Activated B cell treated with CpG ODN at 0.5 μM for 24 hours (primary cell): Measurements from ENCODE around the gene APH1B. TPM values are rescaled to one million over a fixed set of nuclear protein-coding genes. Genes with fewer than 3 reads are reported as not detected.

Experiments used
- ATAC-seq: fragments of 200-7000 bp; cut with Tn5 transposase; one replicate; pipeline ENCODE4 v1.10.0; 2021; ENCODE audit warnings: low read depth, mild to moderate bottlenecking, moderate library complexity
- CTCF ChIA-PET: fragments of 350-600 bp; sonication (Branson Sonifier 250); formaldehyde crosslinking; loops from one replicate; lab custom pipeline; 2021; ENCODE audit warnings: antibody characterized with exemption; lab: Charles Lee
- POLR2A ChIA-PET: fragments of 350-600 bp; sonication (Branson Sonifier 250); formaldehyde crosslinking; loops from one replicate; lab custom pipeline; 2021; ENCODE audit warnings: antibody characterized with exemption; lab: Charles Lee
- DNase-seq: peaks from one replicate; pipeline ENCODE4 v3.0.0; 2022
- H3K27ac Mint-ChIP-seq: one replicate; pipeline ENCODE4 v1.8.0; 2020; ENCODE audit warnings: mixed read lengths
- H3K27me3 Mint-ChIP-seq: one replicate; pipeline ENCODE4 v1.8.0; 2021; ENCODE audit warnings: mixed read lengths
- H3K36me3 Mint-ChIP-seq: one replicate; pipeline ENCODE4 v1.8.0; 2021; ENCODE audit warnings: low read depth, mixed read lengths
- H3K4me1 Mint-ChIP-seq: one replicate; pipeline ENCODE4 v1.8.0; 2021; ENCODE audit warnings: mixed read lengths
- H3K4me3 Mint-ChIP-seq: one replicate; pipeline ENCODE4 v1.8.0; 2020; ENCODE audit warnings: mild to moderate bottlenecking, mixed read lengths
- H3K9me3 Mint-ChIP-seq: one replicate; pipeline ENCODE4 v1.8.0; 2020; ENCODE audit warnings: mixed read lengths
- intact Hi-C: fragments of 100-400 bp; cut with micrococcal nuclease; formaldehyde crosslinking; loops from one replicate; pipeline ENCODE4 v1.15.1; 2024
- total RNA-seq: library from RNA; stranded (reverse); gene quantifications from 2 replicates; pipeline ENCODE4 v1.2.3, GENCODE V29; 2022
- TF ChIP-seq, protein P1 (sequence below): fragments of 200-600 bp; IDR thresholded peaks from one replicate; pipeline ENCODE4 v1.8.0; 2022; ENCODE audit warnings: antibody characterized with exemption, mild to moderate bottlenecking

The APH1B gene
- total RNA-seq, 1 donor from 2014 or later: 22.1 TPM

DNA sequence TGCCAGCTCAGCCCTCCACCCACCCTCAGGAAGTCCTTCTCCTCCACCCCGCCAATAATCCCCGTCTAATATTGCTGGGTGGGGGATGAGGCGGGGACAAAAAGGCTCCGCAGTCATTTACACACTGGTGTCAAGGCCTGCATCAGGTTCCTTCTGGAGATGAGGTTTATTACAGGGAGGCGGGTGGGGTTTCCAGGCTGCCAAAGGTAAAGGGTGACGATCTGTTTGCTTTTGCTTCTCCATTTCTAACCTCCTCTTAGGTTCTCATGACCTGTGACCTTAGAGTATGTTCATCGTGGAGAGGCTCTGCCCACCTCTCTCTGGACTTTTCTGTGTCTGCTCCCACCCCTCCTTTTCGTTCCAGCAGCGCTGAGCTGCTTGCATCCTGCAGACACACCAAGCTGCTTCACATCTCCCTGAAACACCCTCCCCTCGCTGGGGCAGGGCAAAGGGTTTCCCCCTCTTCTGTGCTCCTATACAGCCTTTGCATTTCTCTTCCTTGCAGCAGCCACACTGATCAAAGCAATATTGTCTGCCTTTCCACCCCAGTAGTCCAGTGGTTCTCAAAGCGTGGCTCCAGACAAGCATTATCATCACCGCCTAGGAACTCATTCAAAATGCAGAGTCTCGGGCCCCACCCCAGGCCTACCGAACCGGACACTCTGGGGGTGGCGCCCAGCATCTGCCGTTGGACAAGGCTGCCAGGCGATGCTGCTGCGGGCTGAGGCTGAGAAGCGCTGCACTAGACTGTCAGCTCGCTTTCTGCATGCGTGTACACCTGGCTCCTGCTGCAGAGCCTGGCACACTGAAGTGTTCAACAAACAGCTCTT, 77.6 kb downstream of the APH1B start:
- ChIA-PET POLR2A (no interaction called here), CTCF (no interaction called here)
- no peak for ATAC-seq
- Mint-ChIP-seq H3K4me1 (peaks cover 7% of the 10 kb centered on the region), H3K27me3 (peaks cover 1% of the 10 kb centered on the region), H3K27ac (no peak overlapping the region), H3K4me3 (no peak overlapping the region), H3K36me3 (no peaks in the 10 kb centered on the region), H3K9me3 (no peaks in the 10 kb centered on the region)
- no peak for DNase-seq
- intact Hi-C loops: no loop called here
- TF ChIP-seq, protein P1, sequence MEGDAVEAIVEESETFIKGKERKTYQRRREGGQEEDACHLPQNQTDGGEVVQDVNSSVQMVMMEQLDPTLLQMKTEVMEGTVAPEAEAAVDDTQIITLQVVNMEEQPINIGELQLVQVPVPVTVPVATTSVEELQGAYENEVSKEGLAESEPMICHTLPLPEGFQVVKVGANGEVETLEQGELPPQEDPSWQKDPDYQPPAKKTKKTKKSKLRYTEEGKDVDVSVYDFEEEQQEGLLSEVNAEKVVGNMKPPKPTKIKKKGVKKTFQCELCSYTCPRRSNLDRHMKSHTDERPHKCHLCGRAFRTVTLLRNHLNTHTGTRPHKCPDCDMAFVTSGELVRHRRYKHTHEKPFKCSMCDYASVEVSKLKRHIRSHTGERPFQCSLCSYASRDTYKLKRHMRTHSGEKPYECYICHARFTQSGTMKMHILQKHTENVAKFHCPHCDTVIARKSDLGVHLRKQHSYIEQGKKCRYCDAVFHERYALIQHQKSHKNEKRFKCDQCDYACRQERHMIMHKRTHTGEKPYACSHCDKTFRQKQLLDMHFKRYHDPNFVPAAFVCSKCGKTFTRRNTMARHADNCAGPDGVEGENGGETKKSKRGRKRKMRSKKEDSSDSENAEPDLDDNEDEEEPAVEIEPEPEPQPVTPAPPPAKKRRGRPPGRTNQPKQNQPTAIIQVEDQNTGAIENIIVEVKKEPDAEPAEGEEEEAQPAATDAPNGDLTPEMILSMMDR: no peak

DNA sequence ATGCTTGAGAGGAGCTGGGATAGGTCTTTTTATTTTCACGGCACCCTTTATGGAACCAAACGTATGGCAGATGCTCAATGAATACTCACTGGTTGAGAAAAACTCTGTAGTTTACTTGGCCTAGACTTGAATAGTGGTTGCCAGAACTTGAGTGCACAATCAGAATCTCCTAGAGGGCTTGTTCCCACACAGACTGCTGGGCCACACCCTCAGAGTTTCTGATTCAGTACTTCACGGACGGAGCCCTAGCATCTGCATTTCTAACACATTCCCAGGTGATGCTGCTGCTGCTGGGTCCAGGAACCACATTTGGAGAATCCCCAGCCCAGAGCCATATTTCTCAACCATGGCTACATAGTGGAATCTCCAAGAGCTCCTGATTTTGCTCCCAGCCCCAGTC, 79.7 kb downstream of the APH1B start:
- ATAC-seq (no peak), DNase-seq (no peak)
- CTCF ChIA-PET: no interaction called here
- POLR2A ChIA-PET: no interaction called here
- TF ChIP-seq, protein P1: no peak
- no peak overlapping the region for H3K27ac Mint-ChIP-seq
- no peaks in the 10 kb centered on the region for H3K36me3 Mint-ChIP-seq
- peaks cover 1% of the 10 kb centered on the region for H3K27me3 Mint-ChIP-seq
- intact Hi-C loops: no loop called here
- H3K4me3 Mint-ChIP-seq: no peak overlapping the region
- H3K9me3 Mint-ChIP-seq: no peaks in the 10 kb centered on the region
- peaks cover 14% of the 10 kb centered on the region for H3K4me1 Mint-ChIP-seq

DNA sequence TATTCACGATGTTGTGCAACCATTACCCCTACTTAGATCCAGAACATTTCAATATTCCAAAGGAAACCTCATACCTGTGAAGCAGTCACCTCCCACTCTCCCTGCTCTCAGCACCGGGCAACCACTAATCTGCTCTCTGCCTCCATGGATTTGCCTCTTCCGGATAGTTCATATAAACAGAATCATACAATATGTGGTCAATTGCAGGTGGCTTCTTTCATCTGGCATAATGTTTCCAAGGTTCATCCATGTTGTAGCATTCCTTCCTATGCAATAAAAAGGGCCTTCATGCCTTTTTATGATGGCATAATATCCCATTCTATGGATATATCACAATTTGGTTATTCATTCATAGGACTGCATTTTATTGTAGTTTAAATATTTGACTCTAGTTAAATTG, 80.3 kb downstream of the APH1B start:
- ChIA-PET CTCF (no interaction called here), POLR2A (no interaction called here)
- DNase-seq: no peak
- H3K4me3 Mint-ChIP-seq: no peak overlapping the region
- no peaks in the 10 kb centered on the region for H3K9me3 Mint-ChIP-seq
- TF ChIP-seq, protein P1: no peak
- no peaks in the 10 kb centered on the region for H3K36me3 Mint-ChIP-seq
- peaks cover 1% of the 10 kb centered on the region for H3K27me3 Mint-ChIP-seq
- ATAC-seq: no peak
- no peak overlapping the region for H3K27ac Mint-ChIP-seq
- peaks cover 20% of the 10 kb centered on the region for H3K4me1 Mint-ChIP-seq
- intact Hi-C loops: no loop called here

DNA sequence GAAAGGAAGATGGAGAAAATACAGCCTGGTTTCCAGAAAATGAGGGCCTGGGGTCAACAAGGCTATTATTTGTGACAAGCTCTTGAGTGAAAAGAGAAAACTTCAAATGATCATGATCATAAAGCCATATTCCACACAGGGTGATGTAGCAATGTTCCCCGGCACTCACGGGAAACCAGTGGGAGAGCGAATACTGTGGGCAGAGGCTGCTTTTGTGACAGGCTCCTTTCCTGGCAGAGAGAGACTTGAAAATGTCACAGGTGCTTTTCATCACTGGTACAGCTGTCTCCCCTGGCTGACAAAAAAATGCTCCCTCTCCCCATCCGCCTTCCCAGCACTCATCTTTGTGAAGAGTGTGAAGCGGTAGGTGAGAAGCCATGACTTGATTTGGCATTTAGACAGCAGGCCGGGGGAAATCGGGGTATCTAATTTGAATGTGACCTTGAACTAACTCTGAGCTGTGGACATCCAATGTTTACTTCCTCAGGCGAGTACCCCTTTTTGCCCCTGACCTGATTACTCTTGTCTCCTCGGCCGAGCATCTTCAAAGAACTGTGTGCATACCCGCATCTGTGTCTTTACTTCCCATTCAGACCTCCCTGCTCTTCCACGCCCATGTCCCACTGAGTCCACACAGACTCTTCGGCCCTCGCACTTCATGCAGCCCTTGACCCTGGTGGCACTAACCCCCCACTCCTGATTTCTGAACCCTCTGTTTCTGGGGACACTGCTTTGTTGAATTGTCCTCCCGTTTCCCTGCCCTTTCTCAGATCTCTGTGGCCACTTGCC, 81.0 kb downstream of the APH1B start:
- ChIA-PET CTCF (no interaction called here), POLR2A (no interaction called here)
- Mint-ChIP-seq H3K4me3 (no peak overlapping the region), H3K9me3 (no peaks in the 10 kb centered on the region), H3K27ac (no peak overlapping the region), H3K36me3 (no peaks in the 10 kb centered on the region), H3K4me1 (peaks cover 27% of the 10 kb centered on the region), H3K27me3 (peaks cover 1% of the 10 kb centered on the region)
- ATAC-seq: no peak
- DNase-seq: no peak
- intact Hi-C loops: no loop called here
- TF ChIP-seq, protein P1: no peak

Other genes with a start within 250 kb of the APH1B start
- gene TPM1, start 234.9 kb upstream of the APH1B start, total RNA-seq: 7.8 TPM in 2 replicates
- gene LACTB, start 155.7 kb upstream of the APH1B start, total RNA-seq: 26.0 and 28.1 TPM in 2 replicates
- 70.8 and 74.9 TPM in 2 replicates for gene RPS27L, start 120.1 kb upstream of the APH1B start, total RNA-seq
- 93.1 and 94.4 TPM in 2 replicates for gene RAB8B, start 88.0 kb upstream of the APH1B start, total RNA-seq
- not detected in 2 replicates for gene CA12, start 104.2 kb downstream of the APH1B start, total RNA-seq
- gene USP3, start 227.0 kb downstream of the APH1B start, total RNA-seq: 92.7 and 110 TPM in 2 replicates